ENCODE measurements around the gene LDB2.

Gene LDB2

DNA sequence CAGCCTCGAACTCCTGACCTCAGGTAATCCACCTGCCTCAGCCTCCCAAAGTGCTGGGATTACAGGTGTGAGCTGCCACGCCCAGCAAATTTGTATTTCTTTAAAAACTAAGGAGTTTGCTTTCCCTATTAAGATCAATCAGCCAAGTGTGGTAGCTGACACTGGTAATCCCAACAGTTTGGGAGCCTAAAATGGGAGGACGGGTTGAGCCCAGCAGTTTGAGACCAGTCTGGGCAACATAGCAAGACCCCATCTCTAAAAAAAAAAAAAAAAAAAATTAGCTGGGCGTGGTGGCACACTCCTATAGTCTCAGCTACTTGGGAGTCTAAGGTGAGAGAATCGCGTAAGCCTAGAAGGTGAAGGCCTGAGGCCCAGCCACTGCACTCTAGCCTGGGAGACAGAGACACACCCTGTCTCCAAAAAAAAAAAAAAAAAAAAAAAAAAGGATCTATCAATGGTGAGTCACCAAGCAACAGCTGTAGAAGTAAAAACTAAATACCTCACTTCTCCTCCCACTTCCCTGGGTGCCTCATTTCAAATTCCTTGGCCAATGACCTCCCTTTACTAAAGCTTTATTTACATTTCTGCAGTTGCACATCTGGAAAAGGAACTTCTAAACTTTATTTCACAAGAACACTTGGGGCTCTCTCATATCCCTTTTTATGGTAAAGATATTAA lies 54.5 kb downstream of the LDB2 start:
- DNase-seq (ENCODE audit: low spot score): peak; percentile 81

DNA sequence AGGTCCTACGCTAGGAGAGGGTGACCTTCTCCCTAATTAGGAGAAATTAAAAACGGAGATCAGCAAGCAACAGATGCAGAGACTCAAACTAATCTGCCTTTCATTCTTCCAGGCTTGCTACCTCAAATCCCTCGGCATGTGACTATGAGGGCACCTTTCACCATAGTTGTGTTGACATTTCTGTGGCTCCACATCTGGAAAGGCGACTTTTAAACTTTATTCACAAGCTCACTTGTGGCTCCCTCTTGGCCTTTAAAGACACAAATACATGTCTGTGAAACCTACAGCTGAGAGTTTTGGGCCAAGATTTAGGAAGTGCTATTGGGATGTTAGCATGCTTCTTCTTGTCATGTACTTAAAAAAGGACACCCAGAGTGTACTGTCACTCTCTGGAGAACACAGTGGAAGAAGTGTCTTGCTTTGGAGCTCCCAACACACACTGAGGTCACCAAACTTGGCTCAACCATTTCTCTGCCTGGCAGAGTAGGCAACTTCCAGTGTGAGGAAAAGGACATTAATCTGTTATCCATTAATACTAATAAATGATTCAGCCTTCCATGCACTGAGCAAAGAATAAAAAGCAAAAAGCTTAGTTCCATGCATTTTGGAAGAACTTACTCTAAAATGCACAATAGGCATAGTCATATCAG lies 60.1 kb downstream of the LDB2 start:
- no peak for DNase-seq (ENCODE audit: low spot score)

DNA sequence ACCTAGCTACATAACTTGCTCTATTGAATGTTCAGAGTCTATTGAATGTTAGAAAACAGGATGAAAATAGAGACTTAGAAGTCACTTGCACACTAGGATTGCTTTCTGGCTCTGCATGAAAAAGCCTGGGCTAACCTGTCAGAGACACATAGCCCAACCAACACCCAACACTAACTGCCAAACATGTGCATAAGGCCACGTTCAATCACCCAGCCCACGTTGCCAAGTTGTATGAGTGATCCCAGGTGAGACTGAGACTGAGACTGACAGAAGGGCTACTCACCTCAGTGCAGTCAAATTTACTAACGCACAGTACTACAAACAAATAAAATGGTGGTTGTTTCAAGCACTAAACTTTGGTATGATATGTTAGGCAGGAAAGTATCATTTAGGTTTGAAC lies 61.0 kb downstream of the LDB2 start:
- DNase-seq (ENCODE audit: low spot score): no peak

DNA sequence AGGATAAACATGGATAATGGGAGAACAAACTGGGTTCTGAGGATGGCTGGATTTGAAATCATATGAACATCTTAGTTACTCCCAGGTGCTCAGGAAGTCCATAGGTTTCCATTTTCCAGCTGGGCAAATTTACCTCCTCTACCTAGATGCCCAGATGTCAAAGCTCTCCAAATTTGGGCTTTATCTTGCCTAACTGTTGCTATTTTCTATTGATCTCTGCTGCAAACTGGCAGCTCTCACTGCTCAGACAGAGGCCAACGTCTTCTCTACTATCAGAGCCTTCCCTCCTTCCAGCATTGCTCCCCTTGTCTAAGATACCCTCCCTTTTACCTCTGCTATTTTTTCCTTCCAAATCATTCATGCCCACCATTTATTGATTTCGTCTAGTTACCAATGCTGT lies 62.1 kb downstream of the LDB2 start:
- DNase-seq (ENCODE audit: low spot score): no peak

DNA sequence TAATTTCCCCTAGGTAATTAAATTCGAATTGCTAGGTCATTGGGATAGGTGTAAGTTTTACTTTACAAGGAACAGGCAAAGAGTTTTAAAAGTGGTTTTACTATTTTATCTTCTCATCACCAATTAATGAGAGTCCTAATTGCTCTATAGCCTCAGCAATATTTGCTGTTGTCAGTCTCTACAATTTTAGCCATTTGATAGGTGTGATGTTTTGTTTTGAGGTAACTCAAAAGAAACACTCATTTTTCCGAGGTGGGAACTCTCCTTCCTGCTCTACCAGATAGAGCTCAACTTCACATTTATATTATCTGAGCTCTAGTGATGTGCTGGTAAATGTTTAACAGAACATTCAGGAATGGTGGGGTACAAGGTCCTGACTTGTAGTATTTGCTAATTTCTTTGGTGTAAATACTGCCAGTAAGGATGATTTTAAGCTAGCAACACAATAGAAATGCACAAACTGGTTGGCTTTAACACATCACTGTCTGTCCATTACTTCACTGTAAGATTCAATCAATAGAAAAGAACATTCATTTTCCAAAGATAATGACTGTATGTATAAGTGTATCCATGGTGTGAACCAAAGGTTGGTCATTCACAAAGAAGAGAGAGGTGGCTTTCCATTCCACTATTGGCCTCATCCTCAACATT lies 62.7 kb downstream of the LDB2 start:
- no peak for DNase-seq (ENCODE audit: low spot score)

DNA sequence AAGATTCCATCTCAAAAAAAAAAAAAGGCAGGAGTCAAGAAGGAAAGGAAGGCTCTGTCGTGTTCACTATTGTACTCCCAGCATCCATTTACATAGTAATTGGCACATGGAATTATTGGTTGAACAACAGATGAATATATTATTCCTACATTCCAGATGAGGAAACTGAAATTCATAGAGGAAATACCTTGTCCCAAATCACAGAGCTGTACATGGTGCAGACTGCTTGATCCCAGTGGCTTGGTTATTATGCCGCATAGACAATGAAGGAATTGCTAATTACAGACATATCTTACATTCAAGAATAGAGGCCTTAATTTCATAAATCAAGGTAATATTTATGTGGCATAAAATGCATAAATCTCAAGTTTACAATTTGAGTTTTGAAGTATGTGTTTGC lies 63.6 kb downstream of the LDB2 start:
- DNase-seq (ENCODE audit: low spot score): no peak

DNA sequence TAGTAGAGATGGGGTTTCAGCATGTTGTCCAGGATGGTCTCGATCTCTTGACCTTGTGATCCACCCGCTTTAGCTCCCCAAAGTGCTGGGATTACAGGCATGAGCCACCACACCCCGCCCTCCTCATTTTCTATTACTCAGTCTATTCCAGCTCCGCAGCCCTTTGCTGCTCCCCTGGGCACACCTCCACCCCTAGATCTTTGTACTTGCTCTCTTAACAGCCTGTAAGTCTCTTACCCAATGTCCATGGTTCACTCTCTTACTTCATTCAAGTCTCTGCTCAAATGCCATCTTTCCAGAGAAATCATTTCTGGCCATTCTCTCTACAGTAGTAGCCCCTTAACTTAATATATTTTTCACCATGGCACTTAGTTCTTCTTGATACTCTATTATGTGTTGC lies 64.7 kb downstream of the LDB2 start:
- DNase-seq (ENCODE audit: low spot score): no peak

DNA sequence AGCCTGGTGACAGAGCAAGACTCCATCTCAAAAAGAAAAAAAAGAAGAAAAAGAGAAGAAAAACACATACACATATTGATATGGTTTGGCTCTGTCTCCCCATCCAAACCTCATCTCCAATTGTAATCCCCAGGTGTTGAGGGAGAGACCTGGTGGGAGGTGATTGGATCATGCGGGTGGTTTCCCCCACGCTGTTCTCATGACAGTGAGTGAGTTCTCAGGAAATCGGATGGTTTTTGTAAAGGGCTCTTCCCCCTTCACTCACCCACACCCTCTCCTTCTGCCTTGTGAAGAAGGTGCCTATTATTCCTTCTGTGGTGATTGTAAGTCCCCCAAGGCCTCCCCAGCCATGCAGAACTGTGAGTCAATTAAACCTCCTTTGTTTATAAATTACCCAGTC lies 68.4 kb downstream of the LDB2 start:
- DNase-seq (ENCODE audit: low spot score): no peak

DNA sequence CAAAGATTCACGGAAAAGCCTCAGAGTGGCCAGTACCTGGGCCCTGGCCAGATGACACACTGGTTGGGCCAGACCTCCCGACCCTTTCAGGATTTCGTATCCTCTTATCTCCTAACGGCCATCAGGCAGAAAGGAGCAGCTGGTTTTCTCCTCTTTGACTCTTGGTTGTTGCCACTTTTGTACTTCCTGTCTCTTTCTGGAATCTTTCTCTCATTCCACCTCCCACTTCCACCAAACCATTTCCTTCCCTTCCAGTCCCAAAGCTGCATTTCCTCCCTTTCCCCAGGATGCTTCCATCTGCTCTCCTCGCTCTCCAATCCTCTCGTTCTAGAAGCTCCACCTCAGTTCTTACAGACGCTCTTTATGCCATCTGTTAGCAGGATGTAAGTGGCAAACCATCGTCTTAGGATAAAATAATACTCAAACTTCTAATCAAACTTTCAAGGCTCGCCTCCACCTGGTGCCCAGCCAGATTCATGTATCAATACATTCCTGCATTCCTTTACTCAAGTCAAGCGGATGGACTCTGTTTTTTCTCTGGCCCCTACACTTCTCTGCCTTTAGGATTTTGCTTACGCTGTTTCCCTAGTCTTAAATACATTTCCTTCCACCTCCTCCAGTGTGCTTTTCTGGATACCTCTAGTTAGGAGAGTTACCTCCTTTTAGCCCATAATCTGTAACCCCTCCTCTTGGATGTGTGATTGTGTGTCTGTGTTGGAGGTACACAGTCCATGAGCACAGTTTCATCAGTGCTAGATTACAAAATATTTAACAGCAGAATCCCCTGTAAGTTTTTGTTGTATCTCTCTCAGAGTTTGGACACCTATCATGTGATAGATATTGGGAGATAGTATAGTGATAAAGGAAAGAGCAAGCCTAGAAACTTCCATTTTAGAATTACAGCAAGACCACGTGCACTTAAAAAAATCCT lies 70.4 kb downstream of the LDB2 start:
- peak; percentile 15 for DNase-seq (ENCODE audit: low spot score)

DNA sequence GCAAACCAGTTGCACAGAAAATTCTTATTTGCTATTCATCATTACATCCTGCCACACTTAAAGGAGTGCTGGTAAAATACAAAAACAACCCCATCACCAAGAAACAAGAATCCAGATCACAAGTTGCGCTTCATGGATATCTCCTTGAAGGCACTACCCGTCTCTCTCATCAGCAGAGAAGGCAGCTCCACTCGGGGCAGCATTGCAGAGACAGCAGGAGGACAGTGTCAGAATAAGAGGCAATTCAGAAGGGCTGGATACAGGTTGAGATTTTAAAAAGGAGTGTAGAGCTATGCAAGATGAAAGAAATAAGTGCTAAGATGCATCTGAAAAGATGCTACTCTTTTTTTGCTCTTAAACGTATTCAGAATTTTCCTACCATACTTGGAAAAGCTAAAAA lies 71.4 kb downstream of the LDB2 start:
- DNase-seq (ENCODE audit: low spot score): no peak

DNA sequence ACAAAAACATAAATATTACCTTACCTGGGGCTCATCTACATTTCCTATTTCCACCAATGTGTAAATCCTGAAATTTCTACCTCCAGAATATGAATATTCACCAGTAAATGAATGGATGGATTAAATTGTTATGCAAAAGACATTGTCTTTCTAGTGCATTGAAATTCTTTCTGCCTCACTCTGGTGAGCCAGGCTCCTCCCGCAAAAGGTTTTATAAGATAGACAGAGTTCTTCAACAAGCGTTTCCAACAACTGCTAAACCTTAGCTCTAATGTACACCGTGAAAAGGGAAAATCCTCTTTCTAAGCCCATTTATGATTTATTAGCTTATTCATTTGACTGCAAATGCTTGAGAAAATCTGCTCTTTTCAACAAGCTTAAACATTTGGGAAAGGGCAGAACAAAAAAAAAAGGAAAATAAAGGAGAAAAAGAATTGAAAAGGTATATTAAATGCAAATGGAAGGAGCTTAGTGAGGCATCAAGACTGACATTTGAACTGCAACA lies 72.0 kb downstream of the LDB2 start:
- no peak for DNase-seq (ENCODE audit: low spot score)

DNA sequence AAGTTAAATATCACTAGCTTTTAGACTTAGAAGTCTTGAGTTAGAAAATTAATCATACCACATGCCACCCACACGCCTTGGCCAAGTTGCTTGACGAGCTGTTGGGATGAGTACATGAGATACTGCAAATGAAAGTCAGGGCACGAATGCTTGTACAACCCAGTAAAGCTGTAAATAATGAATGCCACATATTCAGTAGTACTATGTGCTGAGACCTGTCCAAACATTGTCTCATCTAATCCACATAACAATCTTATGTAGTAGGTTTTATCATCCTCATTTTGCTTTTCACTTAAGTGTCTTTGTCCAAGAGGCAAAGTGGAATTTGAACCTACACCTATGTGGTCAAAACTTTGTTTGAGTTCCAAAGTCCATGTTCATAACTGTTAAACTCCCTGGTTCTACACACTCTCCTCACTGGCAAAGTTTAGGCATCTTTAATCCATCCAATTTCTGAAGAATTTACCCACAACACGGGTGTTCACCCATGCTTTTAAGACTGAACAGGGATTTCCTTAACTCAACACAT lies 74.1 kb downstream of the LDB2 start:
- no peak for DNase-seq (ENCODE audit: low spot score)

DNA sequence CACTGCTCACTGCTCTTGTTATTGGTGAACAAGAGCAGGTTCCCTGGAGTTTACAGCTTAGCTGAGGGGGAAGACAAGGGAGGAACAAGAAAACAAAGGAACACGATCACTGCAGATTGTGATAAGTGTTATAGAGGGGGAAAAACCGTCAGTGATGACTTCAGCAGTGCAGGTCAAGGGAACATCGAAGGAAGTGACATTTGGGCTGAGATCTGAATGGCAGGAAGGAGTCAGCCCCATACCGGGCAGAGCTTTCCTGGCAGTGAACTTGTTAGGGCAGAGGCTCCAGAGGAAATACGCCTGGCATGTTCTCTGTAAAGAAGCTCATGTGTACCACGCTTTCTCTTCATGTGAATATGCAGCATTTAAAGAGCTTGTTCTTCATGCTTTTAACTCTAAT lies 78.1 kb downstream of the LDB2 start:
- DNase-seq (ENCODE audit: low spot score): no peak

DNA sequence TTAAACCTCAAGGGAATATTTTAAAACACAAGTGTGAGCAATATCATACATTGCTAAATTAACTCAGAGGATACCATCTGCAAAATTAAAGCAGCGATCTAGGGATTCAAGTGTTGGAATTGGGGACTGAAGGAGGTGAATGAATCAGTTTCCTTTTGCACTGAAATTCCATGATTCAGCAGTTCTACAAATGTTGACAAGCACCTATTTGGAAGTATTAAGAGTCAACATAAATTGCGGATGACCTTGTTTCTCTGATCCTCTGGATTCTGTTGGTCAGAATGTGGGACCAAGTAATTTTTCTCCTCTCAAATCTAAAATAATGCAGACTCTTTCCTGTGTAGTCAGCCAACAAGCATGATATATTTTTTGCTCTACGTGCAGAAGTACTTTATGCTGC lies 78.8 kb downstream of the LDB2 start:
- DNase-seq (ENCODE audit: low spot score): no peak

DNA sequence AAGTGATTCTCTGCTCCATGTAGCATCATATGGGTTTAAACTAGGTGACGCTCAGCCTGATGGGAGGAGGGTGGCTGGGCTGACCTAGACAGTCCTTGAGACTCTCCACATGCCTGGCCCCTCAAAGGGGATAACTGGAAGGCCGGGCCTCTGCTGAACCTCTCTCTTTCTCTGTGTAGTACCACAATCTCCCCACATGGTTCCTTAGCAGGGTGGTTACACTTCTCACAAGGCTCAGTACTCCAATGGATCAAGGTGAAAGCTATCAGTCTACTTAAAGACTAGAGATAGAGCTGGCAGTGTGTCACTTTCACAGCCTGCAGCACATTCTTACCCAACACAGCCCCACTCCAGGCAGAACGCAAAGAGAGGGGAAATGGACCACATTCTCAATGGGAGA lies 80.4 kb downstream of the LDB2 start:
- DNase-seq (ENCODE audit: low spot score): no peak

DNA sequence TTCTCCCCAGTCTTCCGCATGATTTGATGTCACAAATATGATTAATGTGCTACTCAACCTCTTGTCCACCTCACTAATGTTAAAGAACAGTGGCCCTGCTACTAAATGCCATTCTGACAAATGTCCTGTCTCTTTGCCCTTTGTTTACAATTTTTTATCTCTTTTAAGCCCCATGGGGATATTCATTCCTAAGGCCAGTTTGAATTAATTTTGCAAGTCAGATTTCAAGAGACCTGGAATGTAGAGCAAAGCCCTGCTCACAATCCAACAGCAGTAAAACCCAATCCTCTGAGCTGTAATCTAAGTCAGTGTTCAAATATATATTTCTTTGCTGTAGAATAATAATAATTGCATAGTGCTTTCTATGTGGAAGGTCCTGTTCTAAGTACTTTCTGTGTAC lies 81.2 kb downstream of the LDB2 start:
- DNase-seq (ENCODE audit: low spot score): no peak

DNA sequence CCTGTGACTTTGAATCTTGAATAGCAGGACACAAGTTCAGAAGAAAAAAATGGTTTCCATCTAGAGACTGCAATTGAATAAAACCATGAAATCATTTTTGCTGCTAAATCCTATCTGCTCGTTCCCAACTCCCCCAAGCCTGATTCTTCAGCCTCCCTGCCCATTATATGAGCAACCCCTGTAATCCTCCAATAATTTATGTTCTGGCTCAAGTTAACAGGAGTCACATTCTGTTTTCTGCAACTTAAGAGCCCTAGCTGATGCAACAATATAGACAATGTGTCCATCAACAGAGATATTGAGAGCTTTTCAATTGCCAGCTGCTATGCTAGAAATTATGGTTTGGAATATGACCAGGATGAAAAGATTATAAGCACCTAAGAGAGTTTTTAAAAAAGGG lies 84.1 kb downstream of the LDB2 start:
- no peak for DNase-seq (ENCODE audit: low spot score)

DNA sequence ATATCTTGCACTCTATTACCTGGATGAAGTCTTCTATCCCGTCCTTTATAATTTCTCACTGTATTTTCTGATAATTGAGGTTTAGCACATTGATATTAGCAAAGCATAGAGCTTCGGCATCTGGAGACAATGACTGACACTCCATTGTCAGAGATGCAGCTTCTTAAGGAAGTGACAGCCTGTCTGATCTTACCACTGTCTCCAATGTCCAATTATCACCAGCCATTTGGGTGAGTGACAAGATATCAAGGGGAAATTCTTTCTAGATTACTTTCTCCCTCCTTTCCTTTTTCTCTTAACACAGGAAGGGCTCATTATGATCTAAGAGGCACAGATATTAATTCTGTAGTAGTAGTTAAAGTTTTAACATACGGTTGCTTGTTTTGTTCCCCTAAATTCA lies 86.4 kb downstream of the LDB2 start:
- no peak for DNase-seq (ENCODE audit: low spot score)

DNA sequence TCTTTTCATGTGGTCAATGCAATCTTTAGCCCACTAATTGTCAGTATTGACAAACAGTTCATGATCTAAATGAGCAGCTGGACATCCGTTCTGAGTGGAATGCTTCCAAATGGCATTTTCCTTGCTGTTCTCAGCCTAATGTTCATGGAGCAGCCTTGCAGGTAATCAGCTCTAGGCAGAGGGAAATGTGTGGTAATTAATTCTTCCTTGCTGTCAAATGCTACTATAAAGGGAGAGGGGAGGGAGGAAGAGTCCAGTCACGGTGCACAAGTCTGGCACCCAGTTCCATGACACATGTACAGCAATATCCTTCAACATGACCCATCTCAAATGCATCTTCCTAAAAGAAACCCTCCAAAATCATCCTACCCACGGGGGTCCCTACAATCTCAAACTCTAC lies 88.5 kb downstream of the LDB2 start:
- no peak for DNase-seq (ENCODE audit: low spot score)

DNA sequence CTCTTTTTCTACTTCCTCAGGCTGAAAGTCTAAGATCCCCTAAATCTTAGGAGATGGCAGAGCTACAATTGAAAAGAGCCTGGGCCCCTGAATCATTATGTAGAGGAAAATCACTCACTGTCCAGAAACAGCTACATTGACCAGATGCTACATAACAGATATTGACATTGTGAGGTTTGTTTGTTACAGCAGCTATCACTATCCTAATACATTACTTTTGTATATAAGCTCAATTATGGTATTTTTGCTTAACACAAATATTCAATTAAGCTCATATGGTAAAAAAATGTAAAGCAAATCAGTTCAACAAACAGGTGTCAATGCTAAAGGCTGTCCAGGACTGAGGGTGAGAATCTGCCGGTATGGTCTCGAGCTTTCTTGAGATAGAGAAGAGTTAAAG lies 89.4 kb downstream of the LDB2 start:
- DNase-seq (ENCODE audit: low spot score): no peak

DNA sequence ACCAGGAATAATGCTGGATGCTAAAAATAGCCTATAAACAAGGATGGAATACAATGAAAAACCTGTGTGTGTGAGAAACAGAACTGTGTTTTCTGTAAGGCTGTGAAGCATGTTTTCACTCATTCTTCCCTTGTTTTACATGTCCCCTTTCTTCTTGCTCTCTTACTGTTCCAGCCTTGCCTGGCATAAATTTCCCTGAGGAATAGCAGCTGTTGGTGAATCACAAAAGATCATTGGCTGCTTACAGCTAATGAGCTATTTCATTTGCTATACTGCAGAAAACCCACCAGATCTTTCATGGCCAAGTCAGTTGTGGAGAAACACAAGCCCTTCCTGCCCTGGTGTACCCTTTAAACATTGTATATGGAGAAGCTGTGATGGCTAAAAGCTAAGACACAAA lies 91.1 kb downstream of the LDB2 start:
- no peak for DNase-seq (ENCODE audit: low spot score)

DNA sequence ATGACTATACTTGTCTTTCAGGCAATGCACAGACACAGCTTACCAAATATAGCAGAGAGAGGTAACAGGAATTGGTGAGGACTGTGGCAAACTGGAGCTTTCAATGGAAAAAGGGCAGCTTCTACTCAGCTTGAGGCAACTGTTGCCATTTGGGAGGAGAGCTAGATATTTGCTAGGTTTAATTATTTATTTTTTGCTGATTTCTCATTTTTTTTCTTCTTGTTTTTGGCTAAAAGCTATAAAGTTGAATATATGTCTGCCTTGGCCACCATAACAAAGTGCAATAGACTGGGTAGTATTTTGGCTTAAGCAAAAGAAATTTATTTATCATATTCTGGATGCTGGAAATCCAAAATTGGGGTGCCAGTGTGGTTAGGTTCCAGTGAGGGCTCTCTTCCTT lies 93.9 kb downstream of the LDB2 start:
- no peak for DNase-seq (ENCODE audit: low spot score)
